MCF 10A (cell line): ENCODE results near the gene RAB3GAP2. TPM values are rescaled to one million over a fixed set of nuclear protein-coding genes. Genes with fewer than 3 reads are reported as not detected.

Experiments used
- BruUV-seq: library from RNA; stranded (reverse); fragments of 400-500 nt; replicated peaks from 2 replicates; lab custom pipeline; 2021; lab: Mats Ljungman, UMichigan
- CTCF ChIA-PET: fragments of 300-600 bp; sonication (Branson Sonifier 250); formaldehyde crosslinking; extraction: SDS; loops from one replicate; lab custom pipeline; 2021; ENCODE audit warnings: antibody characterized with exemption, inconsistent platforms; lab: Yijun Ruan, JAX
- POLR2A ChIA-PET: fragments of 300-600, 350-650 bp; sonication (Branson Sonifier 250); formaldehyde crosslinking; extraction: SDS; loops from one replicate; lab custom pipeline; 2020; ENCODE audit warnings: antibody characterized with exemption, inconsistent platforms; lab: Yijun Ruan, JAX
- DNase-seq: peaks from one replicate; pipeline ENCODE4 v3.0.0-alpha.2; 2018; ENCODE audit not compliant: unreplicated experiment
- H3K27ac Mint-ChIP-seq: one replicate; pipeline ENCODE4 v1.8.0; 2022; ENCODE audit warnings: mild to moderate bottlenecking, low read depth, mixed read lengths; ENCODE audit not compliant: unreplicated experiment
- H3K27me3 Mint-ChIP-seq: one replicate; pipeline ENCODE4 v1.8.0; 2022; ENCODE audit warnings: mixed read lengths; ENCODE audit not compliant: insufficient read depth, unreplicated experiment
- H3K36me3 Mint-ChIP-seq: one replicate; pipeline ENCODE4 v1.8.0; 2022; ENCODE audit warnings: mild to moderate bottlenecking, moderate library complexity, mixed read lengths; ENCODE audit not compliant: insufficient read depth, unreplicated experiment
- H3K4me1 Mint-ChIP-seq: one replicate; pipeline ENCODE4 v1.8.0; 2022; ENCODE audit warnings: mixed read lengths; ENCODE audit not compliant: insufficient read depth, unreplicated experiment
- H3K4me3 Mint-ChIP-seq: one replicate; pipeline ENCODE4 v1.8.0; 2022; ENCODE audit warnings: mild to moderate bottlenecking, moderate library complexity, mixed read lengths; ENCODE audit not compliant: unreplicated experiment
- H3K9me3 Mint-ChIP-seq: one replicate; pipeline ENCODE4 v1.8.0; 2022; ENCODE audit warnings: mixed read lengths; ENCODE audit not compliant: unreplicated experiment
- CTCF ChIP-seq: fragments of 200-600 bp; IDR thresholded peaks from one replicate; pipeline ENCODE4 v1.8.0; 2022; ENCODE audit warnings: antibody characterized with exemption, mild to moderate bottlenecking; ENCODE audit not compliant: unreplicated experiment
- intact Hi-C: fragments of 100-400 bp; cut with micrococcal nuclease; formaldehyde crosslinking; loops from 2 replicates; pipeline ENCODE4 v1.14.1; 2022
- total RNA-seq: library from RNA; stranded (reverse); gene quantifications from 2 replicates; pipeline ENCODE4 v1.2.3, GENCODE V29; 2022

The RAB3GAP2 gene
- total RNA-seq, 1 experiment from 2014 or later: 93.3 TPM

GRCh38 chr1:220157738-220158137, 114.5 kb downstream of the RAB3GAP2 start:
- H3K27me3 Mint-ChIP-seq: no peaks in the 10 kb centered on the region
- peaks cover 81% of the 10 kb centered on the region for H3K36me3 Mint-ChIP-seq

GRCh38 chr1:220156620-220157146, 115.6 kb downstream of the RAB3GAP2 start:
- BruUV-seq: no TSS peak
- H3K4me1 Mint-ChIP-seq: no peaks in the 10 kb centered on the region
- no peak for TF ChIP-seq CTCF
- peaks cover 83% of the 10 kb centered on the region for H3K36me3 Mint-ChIP-seq
- H3K27me3 Mint-ChIP-seq: no peaks in the 10 kb centered on the region
- ChIA-PET CTCF (interaction anchor here (0.6 to 2.6 kb wide), 3 partner anchors 33 to 108 kb away, joined by 3 to 10 read pairs (median 3); no protein-coding TSS in a partner anchor), POLR2A (interaction anchor here (0.6 to 0.7 kb wide), 2 partner anchors 17 to 115 kb away, joined by 3 read pairs; no protein-coding TSS in a partner anchor)
- no peak for DNase-seq
- no peak overlapping the region for H3K4me3 Mint-ChIP-seq
- no peak overlapping the region for H3K27ac Mint-ChIP-seq
- intact Hi-C loops: no loop called here
- H3K9me3 Mint-ChIP-seq: no peaks in the 10 kb centered on the region

More at GRCh38 chr1:220157738-220158137, 114.5 kb downstream of the RAB3GAP2 start:
- no peak overlapping the region for H3K4me3 Mint-ChIP-seq
- DNase-seq: no peak
- CTCF ChIA-PET: interaction anchor here (0.5 to 2.0 kb wide), 7 partner anchors 15 to 1283 kb away, joined by 3 to 6 read pairs (median 3); no protein-coding TSS in a partner anchor
- H3K4me1 Mint-ChIP-seq: no peaks in the 10 kb centered on the region
- intact Hi-C loops: no loop called here
- no TSS peak for BruUV-seq
- POLR2A ChIA-PET: interaction anchor here (0.7 to 2.6 kb wide), 5 partner anchors 8 to 44 kb away, joined by 3 to 11 read pairs (median 3); no protein-coding TSS in a partner anchor
- TF ChIP-seq CTCF: no peak
- H3K9me3 Mint-ChIP-seq: no peaks in the 10 kb centered on the region
- no peak overlapping the region for H3K27ac Mint-ChIP-seq

- ChIA-PET CTCF (interaction anchor here (0.6 to 2.5 kb wide), 6 partner anchors 8 to 623 kb away, joined by 3 to 10 read pairs (median 4); no protein-coding TSS in a partner anchor), POLR2A (interaction anchor here (0.6 to 4.3 kb wide), 4 partner anchors 9 to 125 kb away, joined by 3 to 23 read pairs (median 6); no protein-coding TSS in a partner anchor)
- Mint-ChIP-seq H3K27me3 (no peaks in the 10 kb centered on the region), H3K27ac (no peak overlapping the region), H3K4me1 (no peaks in the 10 kb centered on the region), H3K4me3 (no peak overlapping the region), H3K36me3 (peaks cover 94% of the 10 kb centered on the region), H3K9me3 (no peaks in the 10 kb centered on the region)
- BruUV-seq: no TSS peak
- intact Hi-C loops: no loop called here
- no peak for TF ChIP-seq CTCF
- DNase-seq: no peak
Observed at GRCh38 chr1:220153147-220153546, 119.1 kb downstream of the RAB3GAP2 start.

- no peaks in the 10 kb centered on the region for H3K27me3 Mint-ChIP-seq
- BruUV-seq: no TSS peak
- CTCF ChIA-PET: interaction anchor here (1.3 kb wide), 1 partner anchor 12 kb away, joined by 6 read pairs; no protein-coding TSS in a partner anchor
- no peaks in the 10 kb centered on the region for H3K9me3 Mint-ChIP-seq
- no peak overlapping the region for H3K4me3 Mint-ChIP-seq
- intact Hi-C loops: no loop called here
- POLR2A ChIA-PET: interaction anchor here (4.3 kb wide), 1 partner anchor 12 kb away, joined by 23 read pairs; no protein-coding TSS in a partner anchor
- H3K4me1 Mint-ChIP-seq: no peaks in the 10 kb centered on the region
- TF ChIP-seq CTCF: no peak
- peak; percentile 25 for DNase-seq
- H3K27ac Mint-ChIP-seq: no peak overlapping the region
- H3K36me3 Mint-ChIP-seq: peaks cover 94% of the 10 kb centered on the region
Observed at GRCh38 chr1:220151454-220151853, 120.8 kb downstream of the RAB3GAP2 start.
